Prostate gland (tissue), 2 donors: ENCODE results near the gene TH.

Experiments used
- POLR2AphosphoS5 ChIP-seq: sonication (generic); formaldehyde crosslinking; IDR thresholded peaks from one replicate; pipeline ENCODE4 v1.6.1; 2017; ENCODE audit warnings: antibody characterized with exemption
- TF ChIP-seq, protein P1 (sequence below), 4 experiments: fragments of 200-600 bp in 2 of 4; fragments of 450-650 bp in 2 of 4; sonication (generic) in 2 of 4; IDR thresholded peaks; 1 replicate in 3 of 4; 2 replicates in 1 of 4; pipeline ENCODE4 v1.5.1; 2016 to 2019; ENCODE audit warnings: antibody characterized with exemption in 4 of 4, mild to moderate bottlenecking in 2 of 4, moderate library complexity in 2 of 4

DNA sequence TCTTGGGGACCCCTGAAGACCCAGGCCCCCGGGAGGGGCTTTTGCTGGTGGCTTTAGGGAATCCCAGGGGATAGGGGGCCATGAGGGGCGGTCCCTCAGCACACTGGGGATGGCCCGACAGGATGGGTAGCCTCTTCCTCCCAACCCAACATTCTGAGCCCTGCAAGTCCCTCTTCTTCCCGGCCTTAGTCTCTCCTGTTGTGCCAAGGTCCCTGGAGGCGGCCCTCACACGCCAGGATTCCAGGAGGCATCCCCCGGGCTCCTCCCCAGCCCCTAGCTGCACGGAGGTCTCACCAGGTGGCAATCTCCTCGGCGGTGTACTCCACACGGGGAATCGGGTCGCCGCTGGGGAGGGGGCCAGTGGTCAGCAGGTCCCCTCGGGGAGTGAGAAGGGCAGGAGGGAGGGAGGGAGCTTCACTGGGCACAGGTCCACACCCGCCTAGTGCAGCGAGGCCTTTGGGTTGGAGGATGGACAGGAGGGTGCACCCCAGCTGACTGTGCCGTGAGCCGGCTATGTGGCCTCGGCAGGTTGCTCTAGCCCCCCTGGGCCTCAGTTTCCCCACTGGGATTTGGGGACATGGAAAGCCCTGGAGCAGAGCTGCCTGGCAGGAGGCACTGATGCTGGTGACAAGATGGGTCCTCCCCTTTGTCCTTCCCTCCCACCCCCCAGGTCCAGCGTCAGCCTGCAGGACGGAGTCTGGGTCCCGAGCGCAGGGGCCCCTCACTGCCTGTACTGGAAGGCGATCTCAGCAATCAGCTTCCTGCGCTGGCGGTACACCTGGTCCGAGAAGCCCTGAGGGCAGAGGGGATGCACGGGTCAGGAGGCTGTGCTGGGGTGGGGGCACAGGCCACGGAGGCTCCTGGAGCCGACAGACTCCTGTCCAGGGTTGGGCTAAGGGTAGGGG, 4.2 kb downstream of the TH start:
- TF ChIP-seq POLR2AphosphoS5: no peak
- TF ChIP-seq, protein P1, sequence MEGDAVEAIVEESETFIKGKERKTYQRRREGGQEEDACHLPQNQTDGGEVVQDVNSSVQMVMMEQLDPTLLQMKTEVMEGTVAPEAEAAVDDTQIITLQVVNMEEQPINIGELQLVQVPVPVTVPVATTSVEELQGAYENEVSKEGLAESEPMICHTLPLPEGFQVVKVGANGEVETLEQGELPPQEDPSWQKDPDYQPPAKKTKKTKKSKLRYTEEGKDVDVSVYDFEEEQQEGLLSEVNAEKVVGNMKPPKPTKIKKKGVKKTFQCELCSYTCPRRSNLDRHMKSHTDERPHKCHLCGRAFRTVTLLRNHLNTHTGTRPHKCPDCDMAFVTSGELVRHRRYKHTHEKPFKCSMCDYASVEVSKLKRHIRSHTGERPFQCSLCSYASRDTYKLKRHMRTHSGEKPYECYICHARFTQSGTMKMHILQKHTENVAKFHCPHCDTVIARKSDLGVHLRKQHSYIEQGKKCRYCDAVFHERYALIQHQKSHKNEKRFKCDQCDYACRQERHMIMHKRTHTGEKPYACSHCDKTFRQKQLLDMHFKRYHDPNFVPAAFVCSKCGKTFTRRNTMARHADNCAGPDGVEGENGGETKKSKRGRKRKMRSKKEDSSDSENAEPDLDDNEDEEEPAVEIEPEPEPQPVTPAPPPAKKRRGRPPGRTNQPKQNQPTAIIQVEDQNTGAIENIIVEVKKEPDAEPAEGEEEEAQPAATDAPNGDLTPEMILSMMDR (IDR thresholded peaks at IDR 0.05): no peak
